Upper lobe of left lung (tissue), 6 donors: Measurements from ENCODE around the gene MAP1LC3B. TPM values are rescaled to one million over a fixed set of nuclear protein-coding genes. Genes with fewer than 3 reads are reported as not detected.

Experiments used
- ATAC-seq, 2 donors: fragments of 200-7000 bp; cut with Tn5 transposase; one replicate each; pipeline ENCODE4 v1.9.1; 2022; ENCODE audit warnings: mild to moderate bottlenecking in 2 of 2, moderate library complexity in 2 of 2; ENCODE audit not compliant: low FRiP score in 2 of 2
- DNase-seq, 2 donors: peaks; one replicate each; pipeline ENCODE4 v3.0.0-alpha.2; 2019 to 2020
- H3K27ac ChIP-seq, 4 donors: fragments of 200-600 bp; sonication (generic); one replicate each; pipeline ENCODE4 v1.5.1; 2016 to 2019
- H3K27me3 ChIP-seq, 4 donors: fragments of 200-600 bp; sonication (generic); one replicate each; pipeline ENCODE4 v1.5.1; 2017 to 2019
- H3K36me3 ChIP-seq, 4 donors: fragments of 200-600 bp; sonication (generic); one replicate each; pipeline ENCODE4 v1.5.1; 2016 to 2019
- H3K4me1 ChIP-seq, 4 donors: fragments of 200-600 bp; sonication (generic); one replicate each; pipeline ENCODE4 v1.5.1; 2018 to 2019
- H3K4me3 ChIP-seq, 4 donors: fragments of 200-600 bp; sonication (generic); one replicate each; pipeline ENCODE4 v1.5.1; 2017 to 2019; ENCODE audit warnings: mild to moderate bottlenecking in 2 of 4, moderate library complexity in 1 of 4
- H3K9me3 ChIP-seq, 4 donors: fragments of 200-600 bp; sonication (generic); one replicate each; pipeline ENCODE4 v1.5.1; 2018 to 2019
- CTCF ChIP-seq, 6 experiments: fragments of 450-650 bp in 4 of 6; fragments of 200-600 bp in 2 of 6; sonication (generic) in 2 of 6; IDR thresholded peaks; one replicate each; pipeline ENCODE4 v1.5.1; 2016 to 2019; ENCODE audit warnings: antibody characterized with exemption in 6 of 6
- EP300 ChIP-seq, 4 donors: sonication (generic); formaldehyde crosslinking; IDR thresholded peaks; one replicate each; pipeline ENCODE4 v1.5.1; 2017; ENCODE audit warnings: antibody characterized with exemption in 4 of 4, control low read depth in 2 of 4
- POLR2A ChIP-seq, 4 donors: fragments of 450-650 bp; IDR thresholded peaks; one replicate each; pipeline ENCODE4 v1.5.1; 2016 to 2017; ENCODE audit warnings: antibody characterized with exemption in 4 of 4, mild to moderate bottlenecking in 2 of 4
- POLR2AphosphoS5 ChIP-seq, 2 donors: sonication (generic); formaldehyde crosslinking; IDR thresholded peaks; one replicate each; pipeline ENCODE4 v1.5.1; 2017; ENCODE audit warnings: antibody characterized with exemption in 2 of 2
- WGBS, 2 donors: methylation state at CpG; one replicate each; pipeline ENCODE4 v1.1.5; 2017 to 2018; 5-methylcytosine and 5-hydroxymethylcytosine counted together
- total RNA-seq, 6 donors: library from RNA; depleted of rRNA in 4 of 6; stranded (reverse); fragments of >200 nt in 4 of 6; gene quantifications; one replicate each; pipeline versions ENCODE4 v1.1.0 to v1.2.1, GENCODE V29; 2016 to 2021
- donor health status: DM: no; HTN: no; CAD: no; lungs with moderate emphysema.
- donor health status: DM: no; HTN: yes; CAD: no; lungs with severe emphysema.

Gene MAP1LC3B
- 10 to 100 TPM; 32.5 to 64.2 (median 54.2) TPM for total RNA-seq

GRCh38 chr16:87391950-87392820 is at the start of gene MAP1LC3B:
Gene MAP1LC3B, plus strand, starts transcription at chr16:87392336. Its CDS starts 92 bp downstream, at chr16:87392428.
- H3K4me1 ChIP-seq, result peaks cover 36 to 58% (median 43%) of the 10 kb centered on the region in 4 donors
- peak within 1 kb of the TSS; percentile 61 to 91 (median 78) for H3K4me3 ChIP-seq
- DNase-seq, result peak; percentile 95 to 100
- H3K36me3 ChIP-seq, result no peaks in the 10 kb centered on the region
- TF ChIP-seq POLR2AphosphoS5 (IDR thresholded peaks at IDR 0.05), result peak; percentile 100
- peak in 4 of 6 experiments; percentile 1 to 48 (median 11) for TF ChIP-seq CTCF (IDR thresholded peaks at IDR 0.05)
- peak in 1 of 4 donors; percentile 98 for TF ChIP-seq EP300 (IDR thresholded peaks at IDR 0.05)
- peak; percentile 57 to 100 (median 98) for TF ChIP-seq POLR2A (IDR thresholded peaks at IDR 0.05)
- H3K9me3 ChIP-seq, result no peaks in the 10 kb centered on the region
- H3K27me3 ChIP-seq, result no peaks in the 10 kb centered on the region
- peak; percentile 94 for ATAC-seq
- H3K27ac ChIP-seq, result peak within 1 kb of the TSS; percentile 96 to 100 (median 99)
- WGBS, 2 donors, result 0% methylated on average over 5 of the region's 113 CpGs; no CpG with 5 or more reads in 1 of the 2 donors

GRCh38 chr16:87342504-87342903 is 49.6 kb upstream of the MAP1LC3B start:
- Histone ChIP-seq H3K27me3 (no peaks in the 10 kb centered on the region), H3K9me3 (no peaks in the 10 kb centered on the region), H3K4me1 (peaks cover 13 to 23% (median 15%) of the 10 kb centered on the region in 4 donors), H3K27ac (no peak overlapping the region), H3K4me3 (no peak overlapping the region), H3K36me3 (peaks cover 9 to 69% (median 36%) of the 10 kb centered on the region in 4 donors)
- 94 to 97% methylated on average over 6 to 20 of the region's 20 CpGs for WGBS, 2 donors
- DNase-seq, result peak in 1 of 2 donors; percentile 63
- TF ChIP-seq POLR2AphosphoS5 (IDR thresholded peaks at IDR 0.05) (no peak), POLR2A (IDR thresholded peaks at IDR 0.05) (no peak), CTCF (IDR thresholded peaks at IDR 0.05) (no peak), EP300 (IDR thresholded peaks at IDR 0.05) (no peak)
- no peak for ATAC-seq

- peaks cover 9 to 67% (median 36%) of the 10 kb centered on the region in 4 donors for H3K36me3 ChIP-seq
- peak in 1 of 2 donors; percentile 68 for DNase-seq
These were observed 49.0 kb upstream of the MAP1LC3B start for GRCh38 chr16:87342978-87343752.

GRCh38 chr16:87343753-87344050 is 48.4 kb upstream of the MAP1LC3B start:
- TF ChIP-seq EP300 (IDR thresholded peaks at IDR 0.05), result no peak
- TF ChIP-seq CTCF (IDR thresholded peaks at IDR 0.05), result no peak
- TF ChIP-seq POLR2A (IDR thresholded peaks at IDR 0.05), result no peak
- TF ChIP-seq POLR2AphosphoS5 (IDR thresholded peaks at IDR 0.05), result no peak
- Histone ChIP-seq H3K9me3 (no peaks in the 10 kb centered on the region), H3K27ac (no peak overlapping the region), H3K4me3 (no peak overlapping the region), H3K4me1 (peaks cover 13 to 23% (median 15%) of the 10 kb centered on the region in 4 donors), H3K36me3 (peaks cover 9 to 70% (median 32%) of the 10 kb centered on the region in 4 donors), H3K27me3 (no peaks in the 10 kb centered on the region)
- 92 to 93% methylated on average over 10 to 11 of the region's 11 CpGs for WGBS, 2 donors
- ATAC-seq, result no peak
- peak in 1 of 2 donors; percentile 63 for DNase-seq

More at GRCh38 chr16:87342978-87343752, 49.0 kb upstream of the MAP1LC3B start:
- TF ChIP-seq CTCF (IDR thresholded peaks at IDR 0.05) (no peak), EP300 (IDR thresholded peaks at IDR 0.05) (no peak), POLR2A (IDR thresholded peaks at IDR 0.05) (no peak), POLR2AphosphoS5 (IDR thresholded peaks at IDR 0.05) (no peak)
- Histone ChIP-seq H3K27ac (no peak overlapping the region), H3K27me3 (no peaks in the 10 kb centered on the region), H3K4me1 (peaks cover 13 to 23% (median 15%) of the 10 kb centered on the region in 4 donors), H3K9me3 (no peaks in the 10 kb centered on the region), H3K4me3 (no peak overlapping the region)
- 88% methylated on average over 11 to 26 of the region's 26 CpGs for WGBS, 2 donors
- ATAC-seq, result no peak
